Glutamatergic neuron (in vitro differentiated cells): ENCODE measurements around the gene NPPA. TPM values are rescaled to one million over a fixed set of nuclear protein-coding genes. Genes with fewer than 3 reads are reported as not detected.

ENCODE experiments used
- DNase-seq: peaks from one replicate; pipeline ENCODE4 v3.0.0; 2022
- H3K27ac Mint-ChIP-seq: one replicate; pipeline ENCODE4 v1.8.0; 2020; ENCODE audit warnings: mild to moderate bottlenecking, mixed read lengths, inconsistent platforms; ENCODE audit not compliant: unreplicated experiment
- H3K27me3 Mint-ChIP-seq: one replicate; pipeline ENCODE4 v1.8.0; 2020; ENCODE audit warnings: mild to moderate bottlenecking, moderate library complexity, mixed read lengths, inconsistent platforms; ENCODE audit not compliant: unreplicated experiment
- H3K36me3 Mint-ChIP-seq: one replicate; pipeline ENCODE4 v1.8.0; 2020; ENCODE audit warnings: mild to moderate bottlenecking, mixed read lengths, inconsistent platforms; ENCODE audit not compliant: unreplicated experiment
- H3K4me1 Mint-ChIP-seq: one replicate; pipeline ENCODE4 v1.8.0; 2020; ENCODE audit warnings: mild to moderate bottlenecking, low read depth, mixed read lengths, inconsistent platforms; ENCODE audit not compliant: unreplicated experiment
- H3K4me3 Mint-ChIP-seq: one replicate; pipeline ENCODE4 v1.8.0; 2020; ENCODE audit warnings: mild to moderate bottlenecking, mixed read lengths, inconsistent platforms; ENCODE audit not compliant: unreplicated experiment
- H3K9me3 Mint-ChIP-seq: one replicate; pipeline ENCODE4 v1.8.0; 2020; ENCODE audit warnings: mild to moderate bottlenecking, moderate library complexity, mixed read lengths, inconsistent platforms; ENCODE audit not compliant: unreplicated experiment
- CTCF ChIP-seq: fragments of 200-600 bp; sonication (generic); IDR thresholded peaks from one replicate; pipeline ENCODE4 v1.5.0; 2021; ENCODE audit not compliant: partially characterized antibody, unreplicated experiment
- total RNA-seq: library from RNA; stranded (reverse); fragmentation: NEBNext Ultra II Directional; extraction: Animal tissue kit (Norgen Biotek cat#: 25700); gene quantifications from one replicate; pipeline ENCODE4 v1.2.1, GENCODE V29; 2021; ENCODE audit not compliant: unreplicated experiment

Gene NPPA
- total RNA-seq, 1 donor from 2014 or later, result not detected

DNA sequence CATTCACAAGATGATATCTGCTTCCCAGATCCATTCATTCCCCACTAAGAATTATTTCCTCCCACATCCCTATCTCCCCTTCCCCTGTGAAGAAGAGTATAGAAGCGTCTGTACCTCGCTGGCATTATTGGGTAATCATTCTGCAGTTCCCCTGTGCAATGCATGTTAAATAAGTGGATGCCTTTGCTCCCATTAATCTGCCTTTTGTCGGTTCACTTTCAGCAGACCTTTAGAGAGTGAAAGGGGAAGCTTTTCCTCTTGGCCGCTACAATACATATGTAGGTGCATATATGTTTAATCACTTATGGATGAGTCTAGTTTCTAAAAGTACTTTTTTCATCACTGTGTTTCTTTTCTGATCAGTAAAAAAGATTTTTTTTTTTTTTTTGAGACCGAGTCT lies 34.6 kb downstream of the NPPA start:
- Mint-ChIP-seq H3K27me3 (no peaks in the 10 kb centered on the region), H3K27ac (peak overlapping the region; percentile 64), H3K36me3 (no peaks in the 10 kb centered on the region), H3K4me1 (peaks cover 10% of the 10 kb centered on the region), H3K4me3 (no peak overlapping the region), H3K9me3 (peaks cover 2% of the 10 kb centered on the region)
- no peak for TF ChIP-seq CTCF
- no peak for DNase-seq

GRCh38 chr1:11807133-11807532 lies 40.5 kb downstream of the NPPA start:
- H3K4me1 Mint-ChIP-seq, result peaks cover 31% of the 10 kb centered on the region
- H3K4me3 Mint-ChIP-seq, result peak overlapping the region; percentile 99
- H3K27ac Mint-ChIP-seq, result no peak overlapping the region
- peaks cover 15% of the 10 kb centered on the region for H3K9me3 Mint-ChIP-seq
- DNase-seq, result no peak
- no peaks in the 10 kb centered on the region for H3K36me3 Mint-ChIP-seq
- H3K27me3 Mint-ChIP-seq, result peaks cover 6% of the 10 kb centered on the region
- no peak for TF ChIP-seq CTCF

- DNase-seq, result no peak
- no peak for TF ChIP-seq CTCF
- Mint-ChIP-seq H3K4me1 (peaks cover 32% of the 10 kb centered on the region), H3K9me3 (peaks cover 18% of the 10 kb centered on the region), H3K4me3 (peak overlapping the region; percentile 99), H3K27me3 (peaks cover 6% of the 10 kb centered on the region), H3K36me3 (no peaks in the 10 kb centered on the region), H3K27ac (peak overlapping the region; percentile 93)
These were observed 41.2 kb downstream of the NPPA start for GRCh38 chr1:11806307-11806936.

DNA sequence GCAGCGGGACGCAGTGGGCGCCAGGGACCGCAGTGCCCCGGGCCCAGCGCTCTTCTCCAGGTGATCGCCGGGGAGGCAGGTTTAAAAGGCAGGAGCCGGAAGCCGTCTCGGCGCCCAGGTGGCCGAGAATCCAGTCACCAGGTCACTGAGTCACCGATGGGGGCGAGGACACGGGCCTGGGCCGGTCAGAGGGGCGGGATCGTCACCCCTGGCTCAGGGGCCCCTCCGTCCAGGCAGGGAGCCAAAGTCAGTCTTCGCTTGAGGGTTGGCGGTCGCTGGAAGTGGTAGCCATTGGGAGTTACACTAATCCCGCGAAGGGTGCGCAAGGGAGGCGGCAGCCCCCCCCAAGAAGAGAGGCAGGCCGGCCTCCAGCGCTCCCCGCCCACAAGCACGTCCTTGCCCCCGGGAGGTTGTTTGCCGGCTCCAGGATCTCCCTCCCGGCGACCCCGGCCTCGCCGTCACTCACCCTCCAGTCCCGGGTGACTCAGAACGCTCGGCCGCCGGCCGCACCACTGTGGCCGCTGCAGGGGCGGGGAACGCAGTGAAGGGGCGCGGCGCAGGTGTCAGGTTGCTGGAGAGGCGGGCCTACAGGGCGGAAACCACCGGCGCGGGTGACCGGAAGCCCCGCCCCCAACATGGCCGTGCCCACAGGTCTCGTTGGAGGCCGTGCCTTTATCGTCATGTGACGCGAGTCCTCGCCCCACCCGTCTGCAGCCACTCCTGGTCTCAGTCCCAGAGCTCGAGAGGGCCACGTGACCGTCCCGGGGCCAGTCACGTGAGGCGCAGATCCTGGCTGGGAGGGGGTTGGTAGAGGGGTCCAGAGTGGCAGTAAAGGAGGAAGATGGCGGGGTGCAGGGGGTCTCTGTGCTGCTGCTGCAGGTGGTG lies 41.9 kb downstream of the NPPA start, which contains the start of the genes CLCN6 and MTHFR:
TSS of gene CLCN6 (plus strand) at position 770 of the 885 bp plus-strand sequence. CDS start at position 842, 72 bp downstream.
TSS of gene MTHFR (minus strand) at position 543 of the 885 bp plus-strand sequence. CDS start 2,848 bp downstream, outside the sequence.
- peak within 1 kb of the TSS; percentile 97 for H3K27ac Mint-ChIP-seq
- peaks cover 6% of the 10 kb centered on the region for H3K27me3 Mint-ChIP-seq
- TF ChIP-seq CTCF, result no peak
- H3K9me3 Mint-ChIP-seq, result peaks cover 18% of the 10 kb centered on the region
- H3K4me3 Mint-ChIP-seq, result peak within 1 kb of the TSS; percentile 99
- DNase-seq, result peak; percentile 100
- peaks cover 36% of the 10 kb centered on the region for H3K4me1 Mint-ChIP-seq
- H3K36me3 Mint-ChIP-seq, result no peaks in the 10 kb centered on the region
